WTC11 (cell line): ENCODE data around the gene FAM221B. TPM values are rescaled to one million over a fixed set of nuclear protein-coding genes. Genes with fewer than 3 reads are reported as not detected.
A peak's percentile ranks its signal among the peaks of the same experiment; 100 is the strongest.

Experiments
- ATAC-seq: fragments of 200-7000 bp; cut with Tn5 transposase; 2 replicates; pipeline ENCODE4 v1.10.0; 2021; ENCODE audit warnings: mild to moderate bottlenecking, moderate library complexity
- CTCF ChIA-PET: fragments of 300-600 bp; sonication (Branson Sonifier 250); formaldehyde crosslinking; loops from one replicate; lab custom pipeline; 2021; ENCODE audit warnings: antibody characterized with exemption; lab: Charles Lee
- POLR2A ChIA-PET: fragments of 350-600 bp; sonication (Branson Sonifier 250); formaldehyde crosslinking; loops from one replicate; lab custom pipeline; 2021; ENCODE audit warnings: antibody characterized with exemption; lab: Charles Lee
- DNase-seq: peaks from one replicate; pipeline ENCODE4 v3.0.0; 2021; ENCODE audit warnings: low spot score
- H3K27ac Mint-ChIP-seq: 2 replicates; pipeline ENCODE4 v1.8.0; 2021; ENCODE audit warnings: mixed read lengths
- H3K27me3 Mint-ChIP-seq: 2 replicates; pipeline ENCODE4 v1.8.0; 2021; ENCODE audit warnings: low read depth, mild to moderate bottlenecking, moderate library complexity, mixed read lengths
- H3K36me3 Mint-ChIP-seq: 2 replicates; pipeline ENCODE4 v1.8.0; 2021; ENCODE audit warnings: mixed read lengths
- H3K4me1 Mint-ChIP-seq: 2 replicates; pipeline ENCODE4 v1.8.0; 2022; ENCODE audit warnings: mixed read lengths
- H3K4me3 Mint-ChIP-seq: 2 replicates; pipeline ENCODE4 v1.8.0; 2021; ENCODE audit warnings: mild to moderate bottlenecking, moderate library complexity, mixed read lengths
- H3K9me3 Mint-ChIP-seq: 2 replicates; pipeline ENCODE4 v1.8.0; 2021; ENCODE audit warnings: mixed read lengths
- ATF1 ChIP-seq: sonication (generic); formaldehyde crosslinking; IDR thresholded peaks from 2 replicates; pipeline ENCODE4 v1.8.1; 2023; ENCODE audit warnings: mild to moderate bottlenecking, moderate library complexity, missing genetic modification reagents
- CREM ChIP-seq: sonication (generic); formaldehyde crosslinking; IDR thresholded peaks from 2 replicates; pipeline ENCODE4 v1.8.1; 2022; ENCODE audit warnings: mild to moderate bottlenecking, missing genetic modification reagents, moderate library complexity
- EMX1 ChIP-seq: fragments of 250-450 bp; sonication (Bioruptor Pico); IDR thresholded peaks from 2 replicates; pipeline ENCODE4 v1.8.0; 2021; ENCODE audit warnings: mild to moderate bottlenecking
- IRF2 ChIP-seq: sonication (generic); formaldehyde crosslinking; IDR thresholded peaks from 2 replicates; pipeline ENCODE4 v1.8.0; 2022; ENCODE audit warnings: low read depth, missing genetic modification reagents, borderline replicate concordance
- NFYB ChIP-seq: sonication (generic); formaldehyde crosslinking; conservative IDR thresholded peaks from 2 replicates; pipeline ENCODE4 v1.8.0; 2022; ENCODE audit warnings: low read depth, missing genetic modification reagents
- OVOL2 ChIP-seq: fragments of 250-450 bp; sonication (Bioruptor Pico); IDR thresholded peaks from 2 replicates; pipeline ENCODE4 v1.9.0; 2021; ENCODE audit warnings: mild to moderate bottlenecking, borderline replicate concordance
- SP1 ChIP-seq: sonication (generic); formaldehyde crosslinking; conservative IDR thresholded peaks from 2 replicates; pipeline ENCODE4 v1.8.1; 2022; ENCODE audit warnings: missing genetic modification reagents
- TEAD1 ChIP-seq: sonication (generic); formaldehyde crosslinking; IDR thresholded peaks from 2 replicates; pipeline ENCODE4 v1.8.0; 2022; ENCODE audit warnings: mild to moderate bottlenecking, missing genetic modification reagents
- TP53 ChIP-seq: sonication (generic); formaldehyde crosslinking; IDR thresholded peaks from 2 replicates; pipeline ENCODE4 v1.8.1; 2023; ENCODE audit warnings: mild to moderate bottlenecking, missing genetic modification reagents
- ZNF219 ChIP-seq: sonication (generic); formaldehyde crosslinking; IDR thresholded peaks from 2 replicates; pipeline ENCODE4 v1.8.0; 2023; ENCODE audit warnings: missing genetic modification reagents, mild to moderate bottlenecking, borderline replicate concordance
- ZNF423 ChIP-seq: fragments of 250-450 bp; sonication (Bioruptor Pico); IDR thresholded peaks from 2 replicates; pipeline ENCODE4 v2.1.2; 2022; ENCODE audit warnings: mild to moderate bottlenecking, moderate library complexity
- total RNA-seq: library from RNA; stranded (reverse); gene quantifications from 3 replicates; pipeline ENCODE4 v1.2.3, GENCODE V29; 2021
- TF ChIP-seq, protein P1 (sequence below): sonication (generic); formaldehyde crosslinking; IDR thresholded peaks from 2 replicates; pipeline ENCODE4 v1.8.1; 2022; ENCODE audit warnings: low read depth, missing genetic modification reagents, borderline replicate concordance
- TF ChIP-seq, protein P2 (sequence below): sonication (generic); formaldehyde crosslinking; IDR thresholded peaks from 2 replicates; pipeline ENCODE4 v1.8.1; 2023; ENCODE audit warnings: mild to moderate bottlenecking, missing genetic modification reagents, moderate library complexity
- TF ChIP-seq, protein P3 (sequence below): sonication (generic); formaldehyde crosslinking; IDR thresholded peaks from 2 replicates; pipeline ENCODE4 v1.8.0; 2022; ENCODE audit warnings: mild to moderate bottlenecking, missing genetic modification reagents
- TF ChIP-seq, protein P4 (sequence below): sonication (generic); formaldehyde crosslinking; conservative IDR thresholded peaks from 2 replicates; pipeline ENCODE4 v1.8.1; 2023; ENCODE audit warnings: mild to moderate bottlenecking, low read depth, missing genetic modification reagents, moderate library complexity
- TF ChIP-seq, protein P5 (sequence below): fragments of 250-450 bp; sonication (Bioruptor Pico); IDR thresholded peaks from 2 replicates; pipeline ENCODE4 v1.9.0; 2021; ENCODE audit warnings: mild to moderate bottlenecking, borderline replicate concordance
- TF ChIP-seq, protein P6 (sequence below): sonication (generic); formaldehyde crosslinking; IDR thresholded peaks from 2 replicates; pipeline ENCODE4 v1.8.0; 2023; ENCODE audit warnings: mild to moderate bottlenecking, missing genetic modification reagents
- TF ChIP-seq, protein P7 (sequence below): sonication (generic); formaldehyde crosslinking; IDR thresholded peaks from 2 replicates; pipeline ENCODE4 v1.8.0; 2023; ENCODE audit warnings: missing genetic modification reagents, mild to moderate bottlenecking, borderline replicate concordance

FAM221B gene
- total RNA-seq, 1 experiment from 2014 or later, result 0.11 TPM

DNA sequence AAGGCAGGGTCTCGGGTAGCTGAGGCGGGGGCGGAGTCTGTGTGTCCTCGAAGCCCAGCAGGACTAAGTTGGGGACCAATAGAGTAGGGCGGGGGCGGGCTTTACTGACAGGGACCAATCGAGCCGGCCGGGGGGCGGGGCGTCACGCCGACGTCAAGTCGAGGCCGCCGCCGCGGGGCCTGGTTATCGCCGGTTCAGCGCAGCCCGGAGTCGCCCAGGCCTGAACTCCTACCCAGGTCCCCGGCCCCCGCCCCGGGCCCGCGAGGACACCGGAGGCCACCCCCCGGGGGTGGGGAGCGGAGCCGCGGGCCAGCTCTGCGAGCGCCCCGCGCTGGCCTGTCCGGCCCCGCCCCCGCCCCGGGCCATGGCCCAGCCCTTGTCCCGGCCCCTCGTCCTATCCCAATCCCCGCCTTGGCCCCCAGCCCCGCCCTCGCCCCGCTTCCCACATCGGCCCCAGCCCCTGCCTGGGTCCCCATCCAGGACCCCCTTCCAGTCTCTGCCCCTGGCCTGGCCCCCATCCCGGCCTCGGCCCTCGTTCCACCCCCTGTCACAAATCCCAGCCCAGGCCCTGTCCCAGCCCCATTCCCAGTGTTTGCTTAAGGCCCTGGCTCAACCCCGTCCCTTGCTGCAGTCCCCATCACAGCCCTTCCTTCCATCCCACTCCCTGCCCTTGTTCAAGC lies 692 bp upstream of the FAM221B start, which contains the start of gene TMEM8B (continued):
- TF ChIP-seq, protein P1, sequence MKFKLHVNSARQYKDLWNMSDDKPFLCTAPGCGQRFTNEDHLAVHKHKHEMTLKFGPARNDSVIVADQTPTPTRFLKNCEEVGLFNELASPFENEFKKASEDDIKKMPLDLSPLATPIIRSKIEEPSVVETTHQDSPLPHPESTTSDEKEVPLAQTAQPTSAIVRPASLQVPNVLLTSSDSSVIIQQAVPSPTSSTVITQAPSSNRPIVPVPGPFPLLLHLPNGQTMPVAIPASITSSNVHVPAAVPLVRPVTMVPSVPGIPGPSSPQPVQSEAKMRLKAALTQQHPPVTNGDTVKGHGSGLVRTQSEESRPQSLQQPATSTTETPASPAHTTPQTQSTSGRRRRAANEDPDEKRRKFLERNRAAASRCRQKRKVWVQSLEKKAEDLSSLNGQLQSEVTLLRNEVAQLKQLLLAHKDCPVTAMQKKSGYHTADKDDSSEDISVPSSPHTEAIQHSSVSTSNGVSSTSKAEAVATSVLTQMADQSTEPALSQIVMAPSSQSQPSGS, result no peak
- no peak for TF ChIP-seq ZNF219
- TF ChIP-seq ATF1 (CRISPR knock-in tag), result no peak
- 0 out of 2 replicates have a peak, but pooled peaks have one; percentile 46 for TF ChIP-seq SP1 (CRISPR knock-in tag)
- TF ChIP-seq ZNF423 (CRISPR knock-in tag), result no peak
- TF ChIP-seq NFYB (CRISPR knock-in tag), result peak; percentile 69; the same call in 1 of the 2 replicates
- TF ChIP-seq, protein P2, sequence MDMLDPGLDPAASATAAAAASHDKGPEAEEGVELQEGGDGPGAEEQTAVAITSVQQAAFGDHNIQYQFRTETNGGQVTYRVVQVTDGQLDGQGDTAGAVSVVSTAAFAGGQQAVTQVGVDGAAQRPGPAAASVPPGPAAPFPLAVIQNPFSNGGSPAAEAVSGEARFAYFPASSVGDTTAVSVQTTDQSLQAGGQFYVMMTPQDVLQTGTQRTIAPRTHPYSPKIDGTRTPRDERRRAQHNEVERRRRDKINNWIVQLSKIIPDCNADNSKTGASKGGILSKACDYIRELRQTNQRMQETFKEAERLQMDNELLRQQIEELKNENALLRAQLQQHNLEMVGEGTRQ, result no peak

DNA sequence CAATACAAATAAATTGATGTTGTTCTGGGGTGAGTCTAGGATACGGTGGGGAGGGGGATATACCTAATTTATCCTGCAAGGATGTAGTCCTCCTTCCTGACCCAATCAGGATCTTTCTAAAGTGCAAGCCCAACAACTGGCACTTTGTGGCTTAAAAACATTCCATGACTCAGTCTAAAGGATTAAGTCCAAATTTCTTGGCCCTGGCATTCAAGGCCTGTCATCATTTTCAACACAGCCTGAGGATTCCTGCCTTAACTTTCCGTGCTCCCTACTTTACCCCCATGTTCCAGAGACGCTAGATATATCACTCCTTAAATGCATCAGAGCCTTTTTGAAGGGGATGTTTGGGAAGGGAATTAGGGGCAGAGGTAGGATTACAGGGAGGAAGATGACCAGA lies 1.0 kb downstream of the FAM221B start:
- no peaks in the 10 kb centered on the region for H3K9me3 Mint-ChIP-seq
- H3K27me3 Mint-ChIP-seq, result peaks cover 2% of the 10 kb centered on the region; the same call in 1 of the 2 replicates
- ChIA-PET POLR2A (no interaction called here), CTCF (interaction anchor here (1.9 to 4.8 kb wide), 5 partner anchors 13 to 55 kb away, joined by 9 to 79 read pairs (median 22); partner anchors contain the start of gene HINT2)
- no peak overlapping the region for H3K27ac Mint-ChIP-seq
- H3K4me3 Mint-ChIP-seq, result no peak overlapping the region; the same call in 1 of the 2 replicates
- DNase-seq (no peak), ATAC-seq (no peak)
- peaks cover 33% of the 10 kb centered on the region for H3K4me1 Mint-ChIP-seq
- no peaks in the 10 kb centered on the region for H3K36me3 Mint-ChIP-seq
- no peak for TF ChIP-seq EMX1 (CRISPR knock-in tag)
- TF ChIP-seq, protein P3, sequence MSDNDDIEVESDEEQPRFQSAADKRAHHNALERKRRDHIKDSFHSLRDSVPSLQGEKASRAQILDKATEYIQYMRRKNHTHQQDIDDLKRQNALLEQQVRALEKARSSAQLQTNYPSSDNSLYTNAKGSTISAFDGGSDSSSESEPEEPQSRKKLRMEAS (CRISPR knock-in tag), result no peak
- TF ChIP-seq, protein P4, sequence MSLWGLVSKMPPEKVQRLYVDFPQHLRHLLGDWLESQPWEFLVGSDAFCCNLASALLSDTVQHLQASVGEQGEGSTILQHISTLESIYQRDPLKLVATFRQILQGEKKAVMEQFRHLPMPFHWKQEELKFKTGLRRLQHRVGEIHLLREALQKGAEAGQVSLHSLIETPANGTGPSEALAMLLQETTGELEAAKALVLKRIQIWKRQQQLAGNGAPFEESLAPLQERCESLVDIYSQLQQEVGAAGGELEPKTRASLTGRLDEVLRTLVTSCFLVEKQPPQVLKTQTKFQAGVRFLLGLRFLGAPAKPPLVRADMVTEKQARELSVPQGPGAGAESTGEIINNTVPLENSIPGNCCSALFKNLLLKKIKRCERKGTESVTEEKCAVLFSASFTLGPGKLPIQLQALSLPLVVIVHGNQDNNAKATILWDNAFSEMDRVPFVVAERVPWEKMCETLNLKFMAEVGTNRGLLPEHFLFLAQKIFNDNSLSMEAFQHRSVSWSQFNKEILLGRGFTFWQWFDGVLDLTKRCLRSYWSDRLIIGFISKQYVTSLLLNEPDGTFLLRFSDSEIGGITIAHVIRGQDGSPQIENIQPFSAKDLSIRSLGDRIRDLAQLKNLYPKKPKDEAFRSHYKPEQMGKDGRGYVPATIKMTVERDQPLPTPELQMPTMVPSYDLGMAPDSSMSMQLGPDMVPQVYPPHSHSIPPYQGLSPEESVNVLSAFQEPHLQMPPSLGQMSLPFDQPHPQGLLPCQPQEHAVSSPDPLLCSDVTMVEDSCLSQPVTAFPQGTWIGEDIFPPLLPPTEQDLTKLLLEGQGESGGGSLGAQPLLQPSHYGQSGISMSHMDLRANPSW (CRISPR knock-in tag), result no peak
- TF ChIP-seq, protein P5, sequence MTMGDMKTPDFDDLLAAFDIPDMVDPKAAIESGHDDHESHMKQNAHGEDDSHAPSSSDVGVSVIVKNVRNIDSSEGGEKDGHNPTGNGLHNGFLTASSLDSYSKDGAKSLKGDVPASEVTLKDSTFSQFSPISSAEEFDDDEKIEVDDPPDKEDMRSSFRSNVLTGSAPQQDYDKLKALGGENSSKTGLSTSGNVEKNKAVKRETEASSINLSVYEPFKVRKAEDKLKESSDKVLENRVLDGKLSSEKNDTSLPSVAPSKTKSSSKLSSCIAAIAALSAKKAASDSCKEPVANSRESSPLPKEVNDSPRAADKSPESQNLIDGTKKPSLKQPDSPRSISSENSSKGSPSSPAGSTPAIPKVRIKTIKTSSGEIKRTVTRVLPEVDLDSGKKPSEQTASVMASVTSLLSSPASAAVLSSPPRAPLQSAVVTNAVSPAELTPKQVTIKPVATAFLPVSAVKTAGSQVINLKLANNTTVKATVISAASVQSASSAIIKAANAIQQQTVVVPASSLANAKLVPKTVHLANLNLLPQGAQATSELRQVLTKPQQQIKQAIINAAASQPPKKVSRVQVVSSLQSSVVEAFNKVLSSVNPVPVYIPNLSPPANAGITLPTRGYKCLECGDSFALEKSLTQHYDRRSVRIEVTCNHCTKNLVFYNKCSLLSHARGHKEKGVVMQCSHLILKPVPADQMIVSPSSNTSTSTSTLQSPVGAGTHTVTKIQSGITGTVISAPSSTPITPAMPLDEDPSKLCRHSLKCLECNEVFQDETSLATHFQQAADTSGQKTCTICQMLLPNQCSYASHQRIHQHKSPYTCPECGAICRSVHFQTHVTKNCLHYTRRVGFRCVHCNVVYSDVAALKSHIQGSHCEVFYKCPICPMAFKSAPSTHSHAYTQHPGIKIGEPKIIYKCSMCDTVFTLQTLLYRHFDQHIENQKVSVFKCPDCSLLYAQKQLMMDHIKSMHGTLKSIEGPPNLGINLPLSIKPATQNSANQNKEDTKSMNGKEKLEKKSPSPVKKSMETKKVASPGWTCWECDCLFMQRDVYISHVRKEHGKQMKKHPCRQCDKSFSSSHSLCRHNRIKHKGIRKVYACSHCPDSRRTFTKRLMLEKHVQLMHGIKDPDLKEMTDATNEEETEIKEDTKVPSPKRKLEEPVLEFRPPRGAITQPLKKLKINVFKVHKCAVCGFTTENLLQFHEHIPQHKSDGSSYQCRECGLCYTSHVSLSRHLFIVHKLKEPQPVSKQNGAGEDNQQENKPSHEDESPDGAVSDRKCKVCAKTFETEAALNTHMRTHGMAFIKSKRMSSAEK (CRISPR knock-in tag), result no peak
- TF ChIP-seq, protein P6, sequence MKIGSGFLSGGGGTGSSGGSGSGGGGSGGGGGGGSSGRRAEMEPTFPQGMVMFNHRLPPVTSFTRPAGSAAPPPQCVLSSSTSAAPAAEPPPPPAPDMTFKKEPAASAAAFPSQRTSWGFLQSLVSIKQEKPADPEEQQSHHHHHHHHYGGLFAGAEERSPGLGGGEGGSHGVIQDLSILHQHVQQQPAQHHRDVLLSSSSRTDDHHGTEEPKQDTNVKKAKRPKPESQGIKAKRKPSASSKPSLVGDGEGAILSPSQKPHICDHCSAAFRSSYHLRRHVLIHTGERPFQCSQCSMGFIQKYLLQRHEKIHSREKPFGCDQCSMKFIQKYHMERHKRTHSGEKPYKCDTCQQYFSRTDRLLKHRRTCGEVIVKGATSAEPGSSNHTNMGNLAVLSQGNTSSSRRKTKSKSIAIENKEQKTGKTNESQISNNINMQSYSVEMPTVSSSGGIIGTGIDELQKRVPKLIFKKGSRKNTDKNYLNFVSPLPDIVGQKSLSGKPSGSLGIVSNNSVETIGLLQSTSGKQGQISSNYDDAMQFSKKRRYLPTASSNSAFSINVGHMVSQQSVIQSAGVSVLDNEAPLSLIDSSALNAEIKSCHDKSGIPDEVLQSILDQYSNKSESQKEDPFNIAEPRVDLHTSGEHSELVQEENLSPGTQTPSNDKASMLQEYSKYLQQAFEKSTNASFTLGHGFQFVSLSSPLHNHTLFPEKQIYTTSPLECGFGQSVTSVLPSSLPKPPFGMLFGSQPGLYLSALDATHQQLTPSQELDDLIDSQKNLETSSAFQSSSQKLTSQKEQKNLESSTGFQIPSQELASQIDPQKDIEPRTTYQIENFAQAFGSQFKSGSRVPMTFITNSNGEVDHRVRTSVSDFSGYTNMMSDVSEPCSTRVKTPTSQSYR (CRISPR knock-in tag), result no peak
- no peak for TF ChIP-seq TEAD1 (CRISPR knock-in tag)
- TF ChIP-seq TP53 (CRISPR knock-in tag), result no peak
- no peak for TF ChIP-seq IRF2 (CRISPR knock-in tag)
- TF ChIP-seq, protein P7, sequence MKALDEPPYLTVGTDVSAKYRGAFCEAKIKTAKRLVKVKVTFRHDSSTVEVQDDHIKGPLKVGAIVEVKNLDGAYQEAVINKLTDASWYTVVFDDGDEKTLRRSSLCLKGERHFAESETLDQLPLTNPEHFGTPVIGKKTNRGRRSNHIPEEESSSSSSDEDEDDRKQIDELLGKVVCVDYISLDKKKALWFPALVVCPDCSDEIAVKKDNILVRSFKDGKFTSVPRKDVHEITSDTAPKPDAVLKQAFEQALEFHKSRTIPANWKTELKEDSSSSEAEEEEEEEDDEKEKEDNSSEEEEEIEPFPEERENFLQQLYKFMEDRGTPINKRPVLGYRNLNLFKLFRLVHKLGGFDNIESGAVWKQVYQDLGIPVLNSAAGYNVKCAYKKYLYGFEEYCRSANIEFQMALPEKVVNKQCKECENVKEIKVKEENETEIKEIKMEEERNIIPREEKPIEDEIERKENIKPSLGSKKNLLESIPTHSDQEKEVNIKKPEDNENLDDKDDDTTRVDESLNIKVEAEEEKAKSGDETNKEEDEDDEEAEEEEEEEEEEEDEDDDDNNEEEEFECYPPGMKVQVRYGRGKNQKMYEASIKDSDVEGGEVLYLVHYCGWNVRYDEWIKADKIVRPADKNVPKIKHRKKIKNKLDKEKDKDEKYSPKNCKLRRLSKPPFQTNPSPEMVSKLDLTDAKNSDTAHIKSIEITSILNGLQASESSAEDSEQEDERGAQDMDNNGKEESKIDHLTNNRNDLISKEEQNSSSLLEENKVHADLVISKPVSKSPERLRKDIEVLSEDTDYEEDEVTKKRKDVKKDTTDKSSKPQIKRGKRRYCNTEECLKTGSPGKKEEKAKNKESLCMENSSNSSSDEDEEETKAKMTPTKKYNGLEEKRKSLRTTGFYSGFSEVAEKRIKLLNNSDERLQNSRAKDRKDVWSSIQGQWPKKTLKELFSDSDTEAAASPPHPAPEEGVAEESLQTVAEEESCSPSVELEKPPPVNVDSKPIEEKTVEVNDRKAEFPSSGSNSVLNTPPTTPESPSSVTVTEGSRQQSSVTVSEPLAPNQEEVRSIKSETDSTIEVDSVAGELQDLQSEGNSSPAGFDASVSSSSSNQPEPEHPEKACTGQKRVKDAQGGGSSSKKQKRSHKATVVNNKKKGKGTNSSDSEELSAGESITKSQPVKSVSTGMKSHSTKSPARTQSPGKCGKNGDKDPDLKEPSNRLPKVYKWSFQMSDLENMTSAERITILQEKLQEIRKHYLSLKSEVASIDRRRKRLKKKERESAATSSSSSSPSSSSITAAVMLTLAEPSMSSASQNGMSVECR (CRISPR knock-in tag), result no peak
- no peak for TF ChIP-seq CREM
- no peak for TF ChIP-seq OVOL2 (CRISPR knock-in tag)
